K562 (cell line): ENCODE data around the gene NBEAL2. TPM values are rescaled to one million over a fixed set of nuclear protein-coding genes. Genes with fewer than 3 reads are reported as not detected.

Experiments
- ATAC-seq: fragments of 200-7000 bp; cut with Tn5 transposase; 3 replicates; pipeline ENCODE4 v1.9.1; 2020; ENCODE audit warnings: moderate library complexity
- BruUV-seq: library from RNA; stranded (reverse); fragments of 400-500 nt; replicated peaks from 2 replicates; lab custom pipeline; 2021; lab: Mats Ljungman, UMichigan
- CTCF ChIA-PET: fragments of 300-600 bp; formaldehyde crosslinking; extraction: SDS; loops from one replicate; lab custom pipeline; 2021; ENCODE audit warnings: low intra/inter-chr PET ratio; lab: Yijun Ruan, JAX
- POLR2A ChIA-PET: fragments of 300-600, 350-650 bp; sonication (Branson Sonifier 250); formaldehyde crosslinking; extraction: SDS; loops from one replicate; lab custom pipeline; 2021; ENCODE audit warnings: antibody characterized with exemption, inconsistent platforms; lab: Yijun Ruan, JAX
- DNase-seq, 4 experiments: peaks; one replicate each; pipeline versions ENCODE4 v3.0.0 to v3.0.0-alpha.2; 2011 to 2018; ENCODE audit warnings: low spot score in 3 of 4, mixed read lengths in 3 of 4; ENCODE audit errors: extremely low read depth in 1 of 4
- FAIRE-seq: peaks from 2 replicates; lab custom pipeline; 2011; peaks lifted over from hg19 to GRCh38; lab: Jason Lieb, UNC
- H2AFZ ChIP-seq: 2 replicates; pipeline ENCODE4 v1.6.0; 2011; ENCODE audit warnings: low read depth, low read length, control low read depth, inconsistent platforms
- H3K27ac ChIP-seq: fragments of 200-600 bp; 3 replicates; pipeline ENCODE4 v1.8.0; 2011; ENCODE audit warnings: low read depth, mild to moderate bottlenecking, control low read depth, inconsistent platforms, low read length, moderate library complexity, mixed read lengths; ENCODE audit errors: extremely low read depth
- H3K27me3 ChIP-seq, 2 experiments: fragments of 300-600 bp in 1 of 2; 2 replicates in 1 of 2; 3 replicates in 1 of 2; pipeline versions ENCODE4 v1.6.0 to v1.8.0; 2011; ENCODE audit warnings: inconsistent platforms in 2 of 2, low read length in 2 of 2, mild to moderate bottlenecking in 1 of 2, mixed read lengths in 1 of 2, moderate library complexity in 1 of 2; ENCODE audit not compliant: control insufficient read depth in 2 of 2, insufficient read depth in 2 of 2
- H3K36me3 ChIP-seq: fragments of 300-600 bp; 3 replicates; pipeline ENCODE4 v1.8.0; 2011; ENCODE audit warnings: mild to moderate bottlenecking, low read length, inconsistent platforms; ENCODE audit not compliant: control insufficient read depth, insufficient read depth
- H3K4me1 ChIP-seq, 2 experiments: fragments of 200-600 bp in 1 of 2; replicated peaks in 1 of 2; 2 replicates in 1 of 2; 3 replicates in 1 of 2; pipeline versions ENCODE4 v1.5.1 to v1.8.0; 2011; ENCODE audit warnings: inconsistent platforms in 2 of 2, low read length in 2 of 2, mild to moderate bottlenecking in 1 of 2, mixed read lengths in 1 of 2, moderate library complexity in 1 of 2; ENCODE audit not compliant: control insufficient read depth in 2 of 2, insufficient read depth in 2 of 2
- H3K4me2 ChIP-seq: 2 replicates; pipeline ENCODE4 v1.6.1; 2011; ENCODE audit warnings: low read length, control low read depth, inconsistent platforms, mixed read lengths; ENCODE audit not compliant: insufficient read depth
- H3K4me3 ChIP-seq: fragments of 200-600 bp; sonication (generic), shearing (Covaris generic); 2 replicates; pipeline ENCODE4 v1.5.1; 2016; ENCODE audit warnings: control low read depth, inconsistent platforms
- H3K79me2 ChIP-seq: fragments of 200-600 bp; 3 replicates; pipeline ENCODE4 v1.8.0; 2011; ENCODE audit warnings: low read length, inconsistent platforms; ENCODE audit not compliant: control insufficient read depth, insufficient read depth
- H3K9ac ChIP-seq, 2 experiments: 2 replicates each; pipeline versions ENCODE4 v1.6.0 to v1.6.1; 2011; ENCODE audit warnings: low read depth in 2 of 2, low read length in 2 of 2, control low read depth in 1 of 2, inconsistent platforms in 1 of 2, mild to moderate bottlenecking in 1 of 2, mixed read lengths in 1 of 2; ENCODE audit not compliant: insufficient read depth in 1 of 2
- H3K9me1 ChIP-seq: one replicate; pipeline ENCODE4 v1.6.0; 2011; ENCODE audit warnings: inconsistent platforms, mild to moderate bottlenecking, low read length, moderate library complexity; ENCODE audit not compliant: control insufficient read depth, insufficient read depth
- H3K9me3 ChIP-seq: replicated peaks from 2 replicates; pipeline ENCODE4 v1.5.1; 2011; ENCODE audit warnings: low read depth, low read length, inconsistent platforms; ENCODE audit not compliant: control insufficient read depth, insufficient read depth
- H4K20me1 ChIP-seq: replicated peaks from 2 replicates; pipeline ENCODE4 v1.6.1; 2011; ENCODE audit warnings: low read length, inconsistent platforms, mixed read lengths; ENCODE audit not compliant: control insufficient read depth, insufficient read depth
- CBX3 ChIP-seq, 2 experiments: IDR thresholded peaks; 1 replicate in 1 of 2; 2 replicates in 1 of 2; pipeline ENCODE4 v1.6.1; 2012; ENCODE audit warnings: inconsistent platforms in 2 of 2, low read length in 2 of 2, borderline replicate concordance in 1 of 2, control low read depth in 1 of 2
- NRF1 ChIP-seq, 2 experiments: fragments of 450-650 bp; IDR thresholded peaks in 1 of 2; conservative IDR thresholded peaks in 1 of 2; 2 replicates each; pipeline ENCODE4 v1.6.1; 2014; ENCODE audit warnings: mild to moderate bottlenecking in 2 of 2
- PBX2 ChIP-seq, 2 experiments: IDR thresholded peaks in 1 of 2; conservative IDR thresholded peaks in 1 of 2; 2 replicates each; pipeline ENCODE4 v1.6.1; 2016; ENCODE audit warnings: low read depth in 2 of 2, mild to moderate bottlenecking in 1 of 2, missing compliant biosample characterization in 1 of 2, missing genetic modification characterization in 1 of 2, moderate library complexity in 1 of 2
- RAD51 ChIP-seq: fragments of 450-650 bp; IDR thresholded peaks from 2 replicates; pipeline ENCODE4 v1.7.1; 2016; ENCODE audit warnings: low read depth, mild to moderate bottlenecking, borderline replicate concordance
- RBFOX2 ChIP-seq: fragments of 200-400 bp; formaldehyde crosslinking; IDR thresholded peaks from 2 replicates; pipeline ENCODE4 v1.6.1; 2017; ENCODE audit warnings: low read depth, mild to moderate bottlenecking, low read length, moderate library complexity
- SIX5 ChIP-seq, 2 experiments: IDR thresholded peaks; 2 replicates each; pipeline ENCODE4 v1.6.1; 2011; ENCODE audit warnings: low read length in 2 of 2, borderline replicate concordance in 1 of 2, low read depth in 1 of 2, mild to moderate bottlenecking in 1 of 2, moderate library complexity in 1 of 2; ENCODE audit not compliant: insufficient read depth in 1 of 2
- UBTF ChIP-seq, 2 experiments: IDR thresholded peaks; 2 replicates each; pipeline ENCODE4 v1.6.1; 2012; ENCODE audit warnings: improper control_type of control experiment in 2 of 2, low read depth in 2 of 2, low read length in 2 of 2, borderline replicate concordance in 1 of 2
- ZNF197 ChIP-seq: fragments of 200-800 bp; sonication (Bioruptor generic); IDR thresholded peaks from 2 replicates; pipeline ENCODE4 v1.6.1; 2016; ENCODE audit warnings: low read depth, missing genetic modification characterization, missing compliant biosample characterization
- ZNF316 ChIP-seq: fragments of 450-650 bp; IDR thresholded peaks from 2 replicates; pipeline ENCODE4 v1.6.1; 2016
- ZNF408 ChIP-seq: fragments of 250-450 bp; sonication (Bioruptor Pico); IDR thresholded peaks from 2 replicates; pipeline ENCODE4 v1.4.0; 2020; ENCODE audit warnings: low read depth, mild to moderate bottlenecking, moderate library complexity
- ZNF707 ChIP-seq: fragments of 250-450 bp; sonication (Bioruptor Pico); conservative IDR thresholded peaks from 2 replicates; pipeline ENCODE4 v1.8.0; 2022; ENCODE audit warnings: inconsistent platforms, mild to moderate bottlenecking, moderate library complexity
- ZNF766 ChIP-seq: fragments of 200-800 bp; sonication (Bioruptor generic); conservative IDR thresholded peaks from 2 replicates; pipeline ENCODE4 v1.6.1; 2016; ENCODE audit warnings: missing genetic modification characterization, missing compliant biosample characterization
- WGBS: fragments of 100-300 bp; shearing (Covaris generic); methylation state at CpG from one replicate; pipeline ENCODE4 v1.1.6; 2016; ENCODE audit warnings: low coverage, mixed read lengths; ENCODE audit not compliant: insufficient coverage; ENCODE audit errors: missing lambda C conversion rate; 5-methylcytosine and 5-hydroxymethylcytosine counted together
- in situ Hi-C: fragments of 300-500 bp; cut with MboI; formaldehyde crosslinking; loops from 4 replicates; pipeline ENCODE4 v1.15.0; 2018; ENCODE audit warnings: inconsistent platforms, mixed read lengths
- intact Hi-C: fragments of 100-400 bp; cut with micrococcal nuclease; formaldehyde crosslinking; loops from 2 replicates; pipeline ENCODE4 v1.14.2; 2022
- polyA plus RNA-seq, 8 experiments: library from polyadenylated mRNA; depleted of rRNA in 4 of 8; stranded (reverse) in 5 of 8; unstranded in 3 of 8; fragments of >200 nt; fragmentation: Nextera tagmentation in 2 of 8; fragmentation: Illumina TruSeq in 1 of 8; extraction: Ambion mirVana in 2 of 8; extraction: Trizol in 1 of 8; gene quantifications; 2 replicates each; pipeline versions ENCODE4 v1.2.1 to v1.2.3, GENCODE V29; 2011 to 2014; ENCODE audit warnings: inconsistent platforms in 1 of 8, missing spikeins in 1 of 8
- total RNA-seq, 7 experiments: library from RNA; depleted of rRNA in 6 of 7; stranded (reverse); fragments of >200 nt in 6 of 7; fragmentation: Illumina TruSeq in 2 of 7; extraction: Trizol in 2 of 7; gene quantifications; 2 replicates each; pipeline versions ENCODE4 v1.2.1 to v1.2.3, GENCODE V29; 2011 to 2021; ENCODE audit warnings: low replicate concordance in 1 of 7

NBEAL2 gene
- total and polyA plus RNA-seq, 9 of the 15 experiments (the other 6 are each of a cell fraction or from before 2014, with no cell fraction given): 0.06 to 114 (median 29.6) TPM

- no peak for TF ChIP-seq ZNF408 (CRISPR knock-in tag)
These were observed 18.8 kb downstream of the NBEAL2 start (continued) for GRCh38 chr3:46998121-46998851.

- Histone ChIP-seq H3K4me3 (no peak overlapping the region), H3K9ac (peak overlapping the region in 1 of 2 experiments; percentile 23; a peak in 1 of 4 replicates), H3K4me2 (no peak overlapping the region), H3K9me1 (no peaks in the 10 kb centered on the region), H2AFZ (no peak overlapping the region), H3K27ac (no peak overlapping the region), H4K20me1 (peaks cover 8% of the 10 kb centered on the region; the same call in 1 of the 2 replicates), H3K4me1 (peaks cover 0 to 64% of the 10 kb centered on the region in 2 experiments; a peak in 2 of 5 replicates), H3K9me3 (no peaks in the 10 kb centered on the region), H3K36me3 (peaks cover 98% of the 10 kb centered on the region), H3K27me3 (no peaks in the 10 kb centered on the region), H3K79me2 (no peaks in the 10 kb centered on the region)
- intact Hi-C loops: loop anchor here (1.0 to 10.0 kb wide), 4 partner anchors 68 to 294 kb away; partner anchors contain the start of gene TMIE
- ChIA-PET CTCF (interaction anchor here (0.9 to 3.8 kb wide), 3 partner anchors 66 to 132 kb away, joined by 6 to 33 read pairs (median 6); no protein-coding TSS in a partner anchor), POLR2A (interaction anchor here (0.7 to 2.9 kb wide), 5 partner anchors 8 to 43 kb away, joined by 3 to 16 read pairs (median 5); partner anchors contain the start of gene NBEAL2)
- DNase-seq (no peak), ATAC-seq (no peak), FAIRE-seq (no peak)
- BruUV-seq: no TSS peak
- 88% methylated on average over 21 of the region's 22 CpGs for WGBS
- in situ Hi-C loops: no loop called here
- TF ChIP-seq ZNF707 (CRISPR knock-in tag): no peak
- no peak for TF ChIP-seq ZNF766 (CRISPR knock-in tag)
- TF ChIP-seq ZNF197 (CRISPR knock-in tag): no peak
- TF ChIP-seq SIX5 (IDR thresholded peaks at IDR 0.05; ENCODE audit: borderline replicate concordance in 1 of 2, insufficient read depth in 1 of 2, low read depth in 1 of 2, low read length in 2 of 2): no peak
- TF ChIP-seq PBX2 (CRISPR knock-in tag; IDR thresholded peaks at IDR 0.05; ENCODE audit: low read depth): no peak
- no peak for TF ChIP-seq PBX2 (tag; conservative IDR thresholded peaks at IDR 0.05; ENCODE audit: low read depth)
- TF ChIP-seq NRF1 (conservative IDR thresholded peaks at IDR 0.05 in 1 of 2, IDR thresholded peaks at IDR 0.05 in 1 of 2): no peak
- TF ChIP-seq RAD51: no peak
- no peak for TF ChIP-seq UBTF (IDR thresholded peaks at IDR 0.05; ENCODE audit: borderline replicate concordance in 1 of 2, low read depth in 2 of 2, low read length in 2 of 2)
- no peak for TF ChIP-seq ZNF316
- peak; percentile 40 for TF ChIP-seq RBFOX2
- no peak for TF ChIP-seq CBX3 (IDR thresholded peaks at IDR 0.05; ENCODE audit: borderline replicate concordance in 1 of 2, low read length in 2 of 2)
These were observed 19.5 kb downstream of the NBEAL2 start for GRCh38 chr3:46998852-46999515.
